HCT116 (cell line): Measurements from ENCODE around the gene UGDH. TPM values are rescaled to one million over a fixed set of nuclear protein-coding genes. Genes with fewer than 3 reads are reported as not detected.

Source experiments
- ATAC-seq: fragments of 200-7000 bp; cut with Tn5 transposase; 2 replicates; pipeline ENCODE4 v1.9.1; 2020; ENCODE audit warnings: mild to moderate bottlenecking, moderate library complexity
- BruUV-seq: library from RNA; stranded (reverse); fragments of 400-500 nt; replicated peaks from 2 replicates; lab custom pipeline; 2021; lab: Mats Ljungman, UMichigan
- CTCF ChIA-PET: fragments of 300-600 bp; sonication (Branson Sonifier 250); formaldehyde crosslinking; loops from one replicate; lab custom pipeline; 2021; ENCODE audit warnings: antibody characterized with exemption; lab: Charles Lee
- POLR2A ChIA-PET: fragments of 300-600, 350-600 bp; sonication (Branson Sonifier 250); formaldehyde crosslinking; loops from one replicate; lab custom pipeline; 2021; ENCODE audit warnings: antibody characterized with exemption; lab: Charles Lee
- RAD21 ChIA-PET, 2 experiments: fragments of 300-600 bp; sonication (Branson Sonifier 250); formaldehyde crosslinking; loops; one replicate each; lab custom pipeline; 2023; ENCODE audit warnings: low total read pairs in 2 of 2; ENCODE audit not compliant: uncharacterized antibody in 2 of 2, unreplicated experiment in 2 of 2, low non-redundant PET in 1 of 2; lab: Charles Lee
- DNase-seq: peaks from one replicate; pipeline ENCODE4 v3.0.0-alpha.2; 2010; ENCODE audit warnings: low read depth, low spot score
- H2AFZ ChIP-seq: fragments of 200-600 bp; shearing (Covaris generic), sonication (generic); 2 replicates; pipeline ENCODE4 v1.6.1; 2017; ENCODE audit warnings: low read depth, mixed run types, mixed read lengths, antibody characterized with exemption, low read length; ENCODE audit not compliant: poor library complexity, severe bottlenecking
- H3K27ac ChIP-seq: 2 replicates; pipeline ENCODE4 v1.5.1; 2012; ENCODE audit warnings: low read depth, low read length
- H3K27me3 ChIP-seq: fragments of 200-600 bp; sonication (generic); 2 replicates; pipeline ENCODE4 v1.6.1; 2016; ENCODE audit warnings: mixed run types, low read length, mixed read lengths; ENCODE audit not compliant: insufficient read depth
- H3K36me3 ChIP-seq, 2 experiments: fragments of 200-500 bp in 1 of 2; fragments of 200-600 bp in 1 of 2; sonication (Bioruptor generic) in 1 of 2; sonication (generic) in 1 of 2; 2 replicates each; pipeline versions ENCODE4 v1.5.1 to v1.6.1; 2014 to 2016; ENCODE audit warnings: low read length in 2 of 2, inconsistent platforms in 1 of 2, mixed read lengths in 1 of 2, mixed run types in 1 of 2; ENCODE audit not compliant: insufficient read depth in 2 of 2, control insufficient read depth in 1 of 2
- H3K4me1 ChIP-seq, 2 experiments: fragments of 200-600 bp in 1 of 2; sonication (generic) in 1 of 2; 2 replicates each; pipeline versions ENCODE4 v1.5.1 to v1.6.1; 2012 to 2017; ENCODE audit warnings: low read length in 2 of 2, inconsistent platforms in 1 of 2, mild to moderate bottlenecking in 1 of 2, mixed read lengths in 1 of 2, mixed run types in 1 of 2, moderate library complexity in 1 of 2; ENCODE audit not compliant: insufficient read depth in 2 of 2, control insufficient read depth in 1 of 2
- H3K4me2 ChIP-seq: fragments of 200-600 bp; sonication (generic); 2 replicates; pipeline ENCODE4 v1.6.1; 2017; ENCODE audit warnings: mixed run types, low read length, mixed read lengths
- H3K4me3 ChIP-seq, 2 experiments: fragments of 200-600 bp in 1 of 2; sonication (generic) in 1 of 2; replicated peaks in 1 of 2; 2 replicates each; pipeline ENCODE4 v1.5.1; 2011 to 2016; ENCODE audit warnings: low read length in 2 of 2, control low read depth in 1 of 2, low read depth in 1 of 2, mild to moderate bottlenecking in 1 of 2, mixed read lengths in 1 of 2, mixed run types in 1 of 2
- H3K79me2 ChIP-seq: fragments of 200-600 bp; sonication (generic); 2 replicates; pipeline ENCODE4 v1.6.1; 2017; ENCODE audit warnings: mild to moderate bottlenecking, mixed run types, low read length, moderate library complexity, mixed read lengths; ENCODE audit not compliant: insufficient read depth
- H3K9ac ChIP-seq: fragments of 200-600 bp; sonication (generic); 2 replicates; pipeline ENCODE4 v1.6.1; 2016; ENCODE audit warnings: low read length, mixed read lengths
- H3K9me2 ChIP-seq: fragments of 200-600 bp; sonication (generic), shearing (Covaris generic); 2 replicates; pipeline ENCODE4 v1.6.1; 2017; ENCODE audit warnings: mixed run types, mild to moderate bottlenecking, moderate library complexity; ENCODE audit not compliant: insufficient read depth
- H3K9me3 ChIP-seq, 2 experiments: fragments of 200-500 bp in 1 of 2; fragments of 200-600 bp in 1 of 2; sonication (Bioruptor generic) in 1 of 2; sonication (generic) in 1 of 2; 2 replicates each; pipeline ENCODE4 v1.6.1; 2014 to 2017; ENCODE audit warnings: low read length in 2 of 2, mixed read lengths in 2 of 2, inconsistent platforms in 1 of 2, low read depth in 1 of 2, mild to moderate bottlenecking in 1 of 2, mixed run types in 1 of 2, moderate library complexity in 1 of 2; ENCODE audit not compliant: control insufficient read depth in 1 of 2, insufficient read depth in 1 of 2
- H4K20me1 ChIP-seq: fragments of 200-600 bp; sonication (generic), shearing (Covaris generic); 2 replicates; pipeline ENCODE4 v1.6.1; 2017; ENCODE audit warnings: mixed run types, mild to moderate bottlenecking, moderate library complexity; ENCODE audit not compliant: insufficient read depth
- ATF3 ChIP-seq: IDR thresholded peaks from 2 replicates; pipeline ENCODE4 v1.6.1; 2012
- CBX3 ChIP-seq: IDR thresholded peaks from 2 replicates; pipeline ENCODE4 v1.6.1; 2012; ENCODE audit warnings: low read depth
- CEBPB ChIP-seq: IDR thresholded peaks from 2 replicates; pipeline ENCODE4 v1.6.1; 2012; ENCODE audit warnings: low read depth
- CTCF ChIP-seq, 3 experiments: fragments of 200-600 bp in 1 of 3; sonication (generic) in 1 of 3; IDR thresholded peaks in 2 of 3; conservative IDR thresholded peaks in 1 of 3; 2 replicates each; pipeline ENCODE4 v1.5.1; 2012 to 2017; ENCODE audit warnings: low read depth in 2 of 3, low read length in 2 of 3, antibody characterized with exemption in 1 of 3, borderline replicate concordance in 1 of 3, control low read depth in 1 of 3, mild to moderate bottlenecking in 1 of 3, mixed read lengths in 1 of 3, mixed run types in 1 of 3, moderate library complexity in 1 of 3; ENCODE audit not compliant: insufficient read depth in 1 of 3
- EGR1 ChIP-seq: IDR thresholded peaks from 2 replicates; pipeline ENCODE4 v1.6.1; 2012; ENCODE audit warnings: low read depth
- EZH2phosphoT487 ChIP-seq: fragments of 200-600 bp; IDR thresholded peaks from 2 replicates; pipeline ENCODE4 v1.6.1; 2018; ENCODE audit warnings: antibody characterized with exemption, borderline replicate concordance
- FOSL1 ChIP-seq: IDR thresholded peaks from 2 replicates; pipeline ENCODE4 v1.6.1; 2012; ENCODE audit warnings: low read depth
- MAX ChIP-seq: IDR thresholded peaks from 2 replicates; pipeline ENCODE4 v1.6.1; 2012
- POLR2A ChIP-seq: IDR thresholded peaks from 2 replicates; pipeline ENCODE4 v1.7.0; 2011; ENCODE audit warnings: borderline replicate concordance; ENCODE audit not compliant: insufficient read depth, insufficient read length; ENCODE audit errors: extremely low read depth
- RAD21 ChIP-seq: IDR thresholded peaks from 2 replicates; pipeline ENCODE4 v1.6.1; 2012; ENCODE audit warnings: low read depth, mild to moderate bottlenecking
- REST ChIP-seq: IDR thresholded peaks from 2 replicates; pipeline ENCODE4 v1.6.1; 2012; ENCODE audit warnings: low read depth
- SIN3A ChIP-seq: IDR thresholded peaks from 2 replicates; pipeline ENCODE4 v1.6.1; 2012; ENCODE audit warnings: low read depth
- SP1 ChIP-seq: IDR thresholded peaks from 2 replicates; pipeline ENCODE4 v1.6.1; 2012; ENCODE audit warnings: low read depth
- SRF ChIP-seq: IDR thresholded peaks from 2 replicates; pipeline ENCODE4 v1.6.1; 2012; ENCODE audit warnings: low read depth
- YY1 ChIP-seq: IDR thresholded peaks from 2 replicates; pipeline ENCODE4 v1.6.1; 2011; ENCODE audit warnings: low read length, low read depth, moderate library complexity, mild to moderate bottlenecking; ENCODE audit not compliant: insufficient replicate concordance; ENCODE audit errors: extremely low read depth
- ZNF274 ChIP-seq: fragments of 200-500 bp; sonication (Bioruptor generic); IDR thresholded peaks from 2 replicates; pipeline ENCODE4 v1.6.1; 2014; ENCODE audit warnings: mild to moderate bottlenecking, low read depth, low read length, inconsistent platforms
- intact Hi-C: fragments of 100-400 bp; cut with micrococcal nuclease; formaldehyde crosslinking; loops from 2 replicates; pipeline ENCODE4 v1.10.0; 2022
- total RNA-seq: library from RNA; stranded (reverse); gene quantifications from one replicate; pipeline ENCODE4 v1.2.1, GENCODE V29; 2021; ENCODE audit not compliant: unreplicated experiment

The UGDH gene
- total RNA-seq, 1 experiment from 2014 or later = 67.9 TPM

GRCh38 chr4:39521253-39521919 lies 5.9 kb downstream of the UGDH start:
- Histone ChIP-seq H3K9me3 (no peaks in the 10 kb centered on the region), H2AFZ (no peak overlapping the region), H3K27me3 (no peaks in the 10 kb centered on the region), H3K79me2 (peaks cover 68% of the 10 kb centered on the region), H3K4me2 (no peak overlapping the region), H4K20me1 (no peaks in the 10 kb centered on the region), H3K4me1 (peaks cover 3 to 18% of the 10 kb centered on the region in 2 experiments; a peak in 3 of 4 replicates), H3K9ac (no peak overlapping the region), H3K9me2 (no peaks in the 10 kb centered on the region), H3K4me3 (no peak overlapping the region), H3K36me3 (peaks cover 0 to 3% of the 10 kb centered on the region in 2 experiments; a peak in 2 of 4 replicates), H3K27ac (no peak overlapping the region)
- ChIA-PET RAD21 (no interaction called here), POLR2A (no interaction called here), CTCF (no interaction called here)
- intact Hi-C loops = no loop called here
- BruUV-seq = no TSS peak
- ATAC-seq = no peak
- no peak for TF ChIP-seq EZH2phosphoT487
- TF ChIP-seq EGR1 = no peak
- no peak for TF ChIP-seq SIN3A
- no peak for TF ChIP-seq MAX
- TF ChIP-seq ZNF274 = no peak
- no peak for TF ChIP-seq SRF
- TF ChIP-seq POLR2A = no peak
- no peak for TF ChIP-seq SP1
- TF ChIP-seq ATF3 = no peak
- no peak for TF ChIP-seq FOSL1
- TF ChIP-seq CTCF (IDR thresholded peaks at IDR 0.05 in 2 of 3, conservative IDR thresholded peaks at IDR 0.05 in 1 of 3; ENCODE audit: borderline replicate concordance in 1 of 3, insufficient read depth in 1 of 3, low read depth in 2 of 3, low read length in 2 of 3) = no peak
- no peak for TF ChIP-seq REST
- TF ChIP-seq CBX3 = no peak
- TF ChIP-seq RAD21 = no peak
- TF ChIP-seq CEBPB = no peak
- TF ChIP-seq YY1 = no peak
- DNase-seq = no peak
